Stomach (tissue), 4 donors: ENCODE data around the gene STKLD1.
A peak's percentile ranks its signal among the peaks of the same experiment; 100 is the strongest.

ENCODE experiments used
- CTCF ChIP-seq, 7 experiments: fragments of 450-650 bp in 4 of 7; fragments of 200-600 bp in 3 of 7; sonication (generic) in 3 of 7; IDR thresholded peaks; one replicate each; pipeline ENCODE4 v1.5.1; 2016 to 2019; ENCODE audit warnings: antibody characterized with exemption in 7 of 7, control low read depth in 2 of 7, mild to moderate bottlenecking in 1 of 7
- POLR2A ChIP-seq, 4 donors: fragments of 450-650 bp; IDR thresholded peaks; one replicate each; pipeline ENCODE4 v1.6.1; 2016; ENCODE audit warnings: antibody characterized with exemption in 4 of 4, control low read depth in 2 of 4, mild to moderate bottlenecking in 1 of 4, moderate library complexity in 1 of 4

- TF ChIP-seq POLR2A (IDR thresholded peaks at IDR 0.05) = no peak
- peak in 4 of 7 experiments; percentile 9 to 25 (median 12) for TF ChIP-seq CTCF (IDR thresholded peaks at IDR 0.05)
These were observed 24.1 kb upstream of the STKLD1 start for GRCh38 chr9:133351908-133352634.
